ENCODE measurements around the gene UCN2. TPM values are rescaled to one million over a fixed set of nuclear protein-coding genes. Genes with fewer than 3 reads are reported as not detected.
"Not testable (repeated sequence)": the region's sequence is repeated elsewhere in the genome, so short reads cannot be mapped to it uniquely, and the experiment has no call there.

Gene UCN2
- total RNA-seq, 4 donors from 2014 or later, result 1.7 TPM; not detected in 3

DNA sequence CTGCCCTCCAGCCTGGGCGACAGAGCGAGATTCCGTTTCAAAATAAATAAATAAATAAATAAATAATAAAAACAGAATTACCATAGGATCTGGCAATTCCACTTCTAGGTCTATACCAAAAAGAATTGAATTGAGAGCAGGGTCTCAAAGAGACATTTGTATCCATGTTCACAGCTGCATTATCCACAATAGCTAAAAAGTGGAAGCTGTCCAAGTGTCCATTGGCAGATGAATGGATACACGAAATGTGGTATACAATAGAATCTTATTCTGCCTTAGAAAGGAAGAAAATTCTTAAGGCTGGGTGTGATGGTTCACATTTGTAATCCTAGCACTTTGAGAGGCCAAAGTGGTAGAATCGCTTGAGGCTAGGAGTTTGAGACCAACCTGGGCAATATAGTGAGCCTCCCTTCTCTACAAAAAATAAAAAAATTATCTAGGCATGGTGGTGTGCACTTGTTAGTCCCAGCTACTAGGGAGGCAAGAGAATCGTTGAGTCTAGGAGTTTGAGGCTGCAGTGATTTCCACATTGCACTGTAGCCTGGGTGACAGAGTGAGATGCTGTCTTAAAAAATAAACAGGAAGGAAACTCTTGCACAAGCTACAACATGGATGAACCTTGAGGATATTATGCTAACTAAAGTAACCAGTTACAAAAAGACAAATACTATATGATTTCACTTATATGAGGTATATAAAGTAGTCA lies 31.2 kb downstream of the UCN2 start:
- H3K36me3 ChIP-seq, result peaks cover 0 to 67% (median 0%) of the 10 kb centered on the region in 3 donors
- no peak for DNase-seq
- no peaks in the 10 kb centered on the region for H3K27me3 ChIP-seq
- no peak overlapping the region for H3K27ac ChIP-seq
- H3K9me3 ChIP-seq, result no peaks in the 10 kb centered on the region
- H3K4me1 ChIP-seq, result no peaks in the 10 kb centered on the region
- TF ChIP-seq POLR2A (IDR thresholded peaks at IDR 0.05), result no peak
- TF ChIP-seq, protein P1, sequence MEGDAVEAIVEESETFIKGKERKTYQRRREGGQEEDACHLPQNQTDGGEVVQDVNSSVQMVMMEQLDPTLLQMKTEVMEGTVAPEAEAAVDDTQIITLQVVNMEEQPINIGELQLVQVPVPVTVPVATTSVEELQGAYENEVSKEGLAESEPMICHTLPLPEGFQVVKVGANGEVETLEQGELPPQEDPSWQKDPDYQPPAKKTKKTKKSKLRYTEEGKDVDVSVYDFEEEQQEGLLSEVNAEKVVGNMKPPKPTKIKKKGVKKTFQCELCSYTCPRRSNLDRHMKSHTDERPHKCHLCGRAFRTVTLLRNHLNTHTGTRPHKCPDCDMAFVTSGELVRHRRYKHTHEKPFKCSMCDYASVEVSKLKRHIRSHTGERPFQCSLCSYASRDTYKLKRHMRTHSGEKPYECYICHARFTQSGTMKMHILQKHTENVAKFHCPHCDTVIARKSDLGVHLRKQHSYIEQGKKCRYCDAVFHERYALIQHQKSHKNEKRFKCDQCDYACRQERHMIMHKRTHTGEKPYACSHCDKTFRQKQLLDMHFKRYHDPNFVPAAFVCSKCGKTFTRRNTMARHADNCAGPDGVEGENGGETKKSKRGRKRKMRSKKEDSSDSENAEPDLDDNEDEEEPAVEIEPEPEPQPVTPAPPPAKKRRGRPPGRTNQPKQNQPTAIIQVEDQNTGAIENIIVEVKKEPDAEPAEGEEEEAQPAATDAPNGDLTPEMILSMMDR (IDR thresholded peaks at IDR 0.05), result no peak
- no peak overlapping the region for H3K4me3 ChIP-seq

DNA sequence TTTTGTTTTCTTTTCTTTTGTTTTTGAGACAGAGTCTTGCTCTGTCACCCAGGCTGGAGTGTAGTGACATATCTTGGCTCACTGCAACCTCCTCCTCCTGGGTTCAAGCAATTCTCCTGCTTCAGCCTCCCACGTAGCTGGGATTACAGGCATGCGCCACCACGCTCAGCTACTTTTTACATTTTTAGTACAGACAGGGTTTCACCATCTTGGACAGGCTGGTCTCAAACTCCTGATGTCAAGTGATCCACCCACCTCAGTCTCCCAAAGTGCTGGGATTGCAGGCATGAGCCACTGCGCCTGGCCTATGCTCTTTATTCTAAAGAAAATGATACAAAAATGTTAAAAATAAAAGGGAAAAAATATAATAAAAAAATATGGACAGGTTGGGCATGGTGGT lies 32.9 kb downstream of the UCN2 start:
- not testable (repeated sequence) for H3K9me3 ChIP-seq, H3K27ac ChIP-seq

DNA sequence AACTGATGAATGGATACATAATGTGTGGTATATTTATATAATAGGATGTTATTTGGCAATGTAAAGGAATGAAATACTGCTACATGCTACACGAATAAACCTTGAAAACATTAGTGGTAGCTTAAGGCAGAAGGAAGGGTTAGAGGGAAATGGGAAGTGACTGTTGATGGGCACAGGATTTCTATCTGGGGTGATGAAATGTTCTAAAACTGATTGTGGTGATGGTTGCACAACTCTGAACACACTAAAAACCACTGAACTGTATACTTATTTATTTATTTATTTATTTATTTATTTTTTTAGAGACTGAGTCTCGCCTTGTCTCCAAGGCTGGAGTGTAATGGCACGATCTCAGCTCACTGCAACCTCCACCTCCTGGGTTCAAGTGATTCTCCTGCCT lies 34.8 kb downstream of the UCN2 start:
- no peaks in the 10 kb centered on the region for H3K27me3 ChIP-seq
- TF ChIP-seq, protein P1 (IDR thresholded peaks at IDR 0.05), result no peak
- no peak for TF ChIP-seq POLR2A (IDR thresholded peaks at IDR 0.05)
- H3K27ac ChIP-seq, result no peak overlapping the region
- no peaks in the 10 kb centered on the region for H3K4me1 ChIP-seq
- peaks cover 0 to 51% (median 0%) of the 10 kb centered on the region in 3 donors for H3K36me3 ChIP-seq
- DNase-seq, result no peak
- H3K4me3 ChIP-seq, result no peak overlapping the region
- no peaks in the 10 kb centered on the region for H3K9me3 ChIP-seq

More for the DNA sequence above, 32.9 kb downstream of the UCN2 start:
- peaks cover 0 to 52% (median 0%) of the 10 kb centered on the region in 3 donors for H3K36me3 ChIP-seq
- not testable (repeated sequence) for H3K27me3 ChIP-seq, DNase-seq, H3K4me1 ChIP-seq, H3K4me3 ChIP-seq

DNA sequence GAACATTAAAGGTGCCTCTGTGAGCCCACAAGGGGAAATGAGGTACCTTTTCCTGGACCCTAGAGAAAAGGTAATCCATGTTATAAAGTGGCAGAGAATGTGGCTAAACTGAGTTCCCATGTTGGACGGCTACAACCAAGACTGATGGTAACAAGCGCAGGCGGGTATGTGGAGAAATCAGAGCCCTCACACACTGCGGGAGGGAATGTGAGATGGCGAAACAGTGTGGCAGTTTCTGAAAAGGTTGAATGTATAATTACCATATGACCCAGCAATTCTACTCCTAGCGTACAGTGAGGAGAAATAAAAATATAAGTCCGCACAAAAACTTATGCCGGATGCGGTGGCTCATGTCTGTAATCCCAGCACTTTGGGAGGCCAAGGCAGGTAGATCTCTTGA lies 35.5 kb downstream of the UCN2 start:
- no peak overlapping the region for H3K27ac ChIP-seq
- no peaks in the 10 kb centered on the region for H3K4me1 ChIP-seq
- H3K4me3 ChIP-seq, result no peak overlapping the region
- no peaks in the 10 kb centered on the region for H3K9me3 ChIP-seq
- no peak for TF ChIP-seq POLR2A (IDR thresholded peaks at IDR 0.05)
- TF ChIP-seq, protein P1 (IDR thresholded peaks at IDR 0.05), result no peak
- no peak for DNase-seq
- peaks cover 0 to 51% (median 0%) of the 10 kb centered on the region in 3 donors for H3K36me3 ChIP-seq
- H3K27me3 ChIP-seq, result no peaks in the 10 kb centered on the region

DNA sequence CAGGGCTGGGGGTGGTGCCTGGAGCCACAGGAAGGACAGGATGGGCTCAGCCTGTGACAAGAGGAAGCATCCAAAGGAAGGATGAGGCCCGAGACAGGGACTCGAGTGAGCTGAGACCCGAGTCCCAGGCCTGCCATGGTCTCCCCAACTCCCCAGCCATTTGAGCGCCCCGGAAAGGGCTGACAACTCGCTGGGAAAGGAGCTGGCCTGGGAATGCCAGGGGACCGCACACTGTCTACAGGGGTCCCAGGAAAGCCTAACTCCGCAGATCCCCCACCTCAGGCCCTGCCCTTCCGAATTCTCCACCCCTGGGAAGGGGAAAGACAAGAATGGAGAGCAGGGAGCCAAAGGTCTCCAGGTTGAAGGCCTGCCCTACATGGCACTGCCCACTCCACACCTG lies 38.6 kb downstream of the UCN2 start:
- peak in 1 of 3 donors; percentile 32 for DNase-seq
- Histone ChIP-seq H3K9me3 (no peaks in the 10 kb centered on the region), H3K4me1 (no peaks in the 10 kb centered on the region), H3K4me3 (no peak overlapping the region), H3K27ac (no peak overlapping the region), H3K36me3 (peaks cover 0 to 49% (median 0%) of the 10 kb centered on the region in 3 donors), H3K27me3 (no peaks in the 10 kb centered on the region)
- TF ChIP-seq, protein P1 (IDR thresholded peaks at IDR 0.05), result no peak
- no peak for TF ChIP-seq POLR2A (IDR thresholded peaks at IDR 0.05)

DNA sequence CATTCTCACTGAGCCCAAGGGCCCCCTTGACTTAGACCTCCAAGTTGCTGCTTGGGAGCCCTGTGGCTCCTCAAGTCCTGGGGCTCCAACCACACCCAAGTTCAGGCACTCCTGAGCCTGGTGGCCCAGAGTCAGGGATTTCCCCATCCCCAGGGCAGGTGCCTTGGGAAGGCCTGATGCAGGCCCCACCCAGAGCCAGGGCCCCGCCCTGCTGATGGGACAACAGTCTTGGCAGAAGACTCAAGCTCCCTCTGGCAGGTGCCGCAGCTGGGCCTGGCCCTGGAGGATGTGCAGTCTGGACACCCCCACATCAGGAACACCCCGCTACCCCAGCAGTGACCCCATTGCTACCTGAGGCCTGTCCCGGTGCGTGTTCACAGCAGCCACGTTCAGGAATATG lies 41.9 kb downstream of the UCN2 start:
- H3K36me3 ChIP-seq, result peaks cover 0 to 41% (median 0%) of the 10 kb centered on the region in 3 donors
- no peak for DNase-seq
- no peak overlapping the region for H3K4me3 ChIP-seq
- H3K9me3 ChIP-seq, result no peaks in the 10 kb centered on the region
- no peak overlapping the region for H3K27ac ChIP-seq
- H3K27me3 ChIP-seq, result no peaks in the 10 kb centered on the region
- H3K4me1 ChIP-seq, result no peaks in the 10 kb centered on the region
- TF ChIP-seq, protein P1 (IDR thresholded peaks at IDR 0.05), result no peak
- TF ChIP-seq POLR2A (IDR thresholded peaks at IDR 0.05), result no peak
